ENCODE data around the gene RAD51D. TPM values are rescaled to one million over a fixed set of nuclear protein-coding genes. Genes with fewer than 3 reads are reported as not detected.

The RAD51D gene
- total and polyA plus RNA-seq, 10 of the 15 experiments (the other 5 are each of a cell fraction or from before 2014, with no cell fraction given) = 2.6 to 29.3 (median 13.5) TPM

- ChIA-PET CTCF (interaction anchor here (2.2 kb wide), 1 partner anchor 11 kb away, joined by 5 read pairs; no protein-coding TSS in a partner anchor), POLR2A (no interaction called here), SMC1A (ENCODE audit: uncharacterized antibody, unreplicated experiment) (no interaction called here), RAD21 (ENCODE audit: unreplicated experiment) (no interaction called here)
- H3K9me3 ChIP-seq (replicated peaks; ENCODE audit: control insufficient read depth, insufficient read depth, low read length) = no peaks in the 10 kb centered on the region
- TF ChIP-seq JUNB (IDR thresholded peaks at IDR 0.05) (no peak), KAT2A (conservative IDR thresholded peaks at IDR 0.05; ENCODE audit: control insufficient read depth, low read depth, low read length) (no peak), RFX5 (IDR thresholded peaks at IDR 0.05; ENCODE audit: low read depth, low read length) (no peak)
- TF ChIP-seq, protein P1, sequence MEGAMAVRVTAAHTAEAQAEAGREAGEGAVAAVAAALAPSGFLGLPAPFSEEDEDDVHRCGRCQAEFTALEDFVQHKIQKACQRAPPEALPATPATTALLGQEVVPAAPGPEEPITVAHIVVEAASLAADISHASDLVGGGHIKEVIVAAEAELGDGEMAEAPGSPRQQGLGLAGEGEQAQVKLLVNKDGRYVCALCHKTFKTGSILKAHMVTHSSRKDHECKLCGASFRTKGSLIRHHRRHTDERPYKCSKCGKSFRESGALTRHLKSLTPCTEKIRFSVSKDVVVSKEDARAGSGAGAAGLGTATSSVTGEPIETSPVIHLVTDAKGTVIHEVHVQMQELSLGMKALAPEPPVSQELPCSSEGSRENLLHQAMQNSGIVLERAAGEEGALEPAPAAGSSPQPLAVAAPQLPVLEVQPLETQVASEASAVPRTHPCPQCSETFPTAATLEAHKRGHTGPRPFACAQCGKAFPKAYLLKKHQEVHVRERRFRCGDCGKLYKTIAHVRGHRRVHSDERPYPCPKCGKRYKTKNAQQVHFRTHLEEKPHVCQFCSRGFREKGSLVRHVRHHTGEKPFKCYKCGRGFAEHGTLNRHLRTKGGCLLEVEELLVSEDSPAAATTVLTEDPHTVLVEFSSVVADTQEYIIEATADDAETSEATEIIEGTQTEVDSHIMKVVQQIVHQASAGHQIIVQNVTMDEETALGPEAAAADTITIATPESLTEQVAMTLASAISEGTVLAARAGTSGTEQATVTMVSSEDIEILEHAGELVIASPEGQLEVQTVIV (IDR thresholded peaks at IDR 0.05; ENCODE audit: borderline replicate concordance, partially characterized antibody) = no peak
- in situ Hi-C loops (cut with MboI) (no loop called here), intact Hi-C loops (cut with micrococcal nuclease; ENCODE audit: unreplicated experiment) (no loop called here)
- BruUV-seq (replicated peaks) = no TSS peak
- DNase-seq (ENCODE audit: low read depth, low spot score) (no peak), FAIRE-seq (no peak), ATAC-seq (no peak)
- no peaks in the 10 kb centered on the region for H3K4me1 ChIP-seq (ENCODE audit: control insufficient read depth, insufficient read depth, low read length)
- peaks cover 25 to 28% of the 10 kb centered on the region in 2 experiments for H3K36me3 ChIP-seq (ENCODE audit: control insufficient read depth in 2 of 2, insufficient read depth in 2 of 2, low read length in 1 of 2)
- H3K27me3 ChIP-seq (replicated peaks in 1 of 2; ENCODE audit: control insufficient read depth in 2 of 2, insufficient read depth in 2 of 2, low read length in 1 of 2) = no peaks in the 10 kb centered on the region
- no peak overlapping the region for H3K4me2 ChIP-seq (ENCODE audit: control insufficient read depth, insufficient read depth)
- peaks cover 24% of the 10 kb centered on the region for H3K79me2 ChIP-seq (ENCODE audit: control insufficient read depth, insufficient read depth, low read length)
- no peak overlapping the region for H3K4me3 ChIP-seq
- H3K9ac ChIP-seq (ENCODE audit: control insufficient read depth, insufficient read depth, low read length) = no peak overlapping the region
- WGBS (ENCODE audit: insufficient coverage, insufficient replicate concordance, low lambda C conversion rate, missing lambda C conversion rate) = 82% methylated on average over 6 of the region's 6 CpGs
- no peak overlapping the region for H2AFZ ChIP-seq (ENCODE audit: control insufficient read depth, low read depth, low read length)
- no peaks in the 10 kb centered on the region for H4K20me1 ChIP-seq (ENCODE audit: control insufficient read depth, insufficient read depth)
- H3K27ac ChIP-seq (ENCODE audit: control insufficient read depth, insufficient read depth) = no peak overlapping the region
Observed at GRCh38 chr17:35138218-35138617, 18.6 kb upstream of the RAD51D start.

GRCh38 chr17:35135322-35135721 is 15.7 kb upstream of the RAD51D start:
- intact Hi-C loops (cut with micrococcal nuclease; ENCODE audit: unreplicated experiment) = no loop called here
- SMC1A ChIA-PET (ENCODE audit: uncharacterized antibody, unreplicated experiment) = no interaction called here
- in situ Hi-C loops (cut with MboI) = no loop called here
- TF ChIP-seq, protein P2, sequence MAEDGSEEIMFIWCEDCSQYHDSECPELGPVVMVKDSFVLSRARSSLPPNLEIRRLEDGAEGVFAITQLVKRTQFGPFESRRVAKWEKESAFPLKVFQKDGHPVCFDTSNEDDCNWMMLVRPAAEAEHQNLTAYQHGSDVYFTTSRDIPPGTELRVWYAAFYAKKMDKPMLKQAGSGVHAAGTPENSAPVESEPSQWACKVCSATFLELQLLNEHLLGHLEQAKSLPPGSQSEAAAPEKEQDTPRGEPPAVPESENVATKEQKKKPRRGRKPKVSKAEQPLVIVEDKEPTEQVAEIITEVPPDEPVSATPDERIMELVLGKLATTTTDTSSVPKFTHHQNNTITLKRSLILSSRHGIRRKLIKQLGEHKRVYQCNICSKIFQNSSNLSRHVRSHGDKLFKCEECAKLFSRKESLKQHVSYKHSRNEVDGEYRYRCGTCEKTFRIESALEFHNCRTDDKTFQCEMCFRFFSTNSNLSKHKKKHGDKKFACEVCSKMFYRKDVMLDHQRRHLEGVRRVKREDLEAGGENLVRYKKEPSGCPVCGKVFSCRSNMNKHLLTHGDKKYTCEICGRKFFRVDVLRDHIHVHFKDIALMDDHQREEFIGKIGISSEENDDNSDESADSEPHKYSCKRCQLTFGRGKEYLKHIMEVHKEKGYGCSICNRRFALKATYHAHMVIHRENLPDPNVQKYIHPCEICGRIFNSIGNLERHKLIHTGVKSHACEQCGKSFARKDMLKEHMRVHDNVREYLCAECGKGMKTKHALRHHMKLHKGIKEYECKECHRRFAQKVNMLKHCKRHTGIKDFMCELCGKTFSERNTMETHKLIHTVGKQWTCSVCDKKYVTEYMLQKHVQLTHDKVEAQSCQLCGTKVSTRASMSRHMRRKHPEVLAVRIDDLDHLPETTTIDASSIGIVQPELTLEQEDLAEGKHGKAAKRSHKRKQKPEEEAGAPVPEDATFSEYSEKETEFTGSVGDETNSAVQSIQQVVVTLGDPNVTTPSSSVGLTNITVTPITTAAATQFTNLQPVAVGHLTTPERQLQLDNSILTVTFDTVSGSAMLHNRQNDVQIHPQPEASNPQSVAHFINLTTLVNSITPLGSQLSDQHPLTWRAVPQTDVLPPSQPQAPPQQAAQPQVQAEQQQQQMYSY (CRISPR knock-in tag; IDR thresholded peaks at IDR 0.05) = no peak
- no peak for TF ChIP-seq BCL11A (IDR thresholded peaks at IDR 0.05; ENCODE audit: low read depth, low read length)
- TF ChIP-seq POLR2AphosphoS2 (IDR thresholded peaks at IDR 0.05; ENCODE audit: low read depth, low read length) = no peak
- TF ChIP-seq ESRRA (IDR thresholded peaks at IDR 0.05; ENCODE audit: low read length) = no peak
- TF ChIP-seq, protein P3, sequence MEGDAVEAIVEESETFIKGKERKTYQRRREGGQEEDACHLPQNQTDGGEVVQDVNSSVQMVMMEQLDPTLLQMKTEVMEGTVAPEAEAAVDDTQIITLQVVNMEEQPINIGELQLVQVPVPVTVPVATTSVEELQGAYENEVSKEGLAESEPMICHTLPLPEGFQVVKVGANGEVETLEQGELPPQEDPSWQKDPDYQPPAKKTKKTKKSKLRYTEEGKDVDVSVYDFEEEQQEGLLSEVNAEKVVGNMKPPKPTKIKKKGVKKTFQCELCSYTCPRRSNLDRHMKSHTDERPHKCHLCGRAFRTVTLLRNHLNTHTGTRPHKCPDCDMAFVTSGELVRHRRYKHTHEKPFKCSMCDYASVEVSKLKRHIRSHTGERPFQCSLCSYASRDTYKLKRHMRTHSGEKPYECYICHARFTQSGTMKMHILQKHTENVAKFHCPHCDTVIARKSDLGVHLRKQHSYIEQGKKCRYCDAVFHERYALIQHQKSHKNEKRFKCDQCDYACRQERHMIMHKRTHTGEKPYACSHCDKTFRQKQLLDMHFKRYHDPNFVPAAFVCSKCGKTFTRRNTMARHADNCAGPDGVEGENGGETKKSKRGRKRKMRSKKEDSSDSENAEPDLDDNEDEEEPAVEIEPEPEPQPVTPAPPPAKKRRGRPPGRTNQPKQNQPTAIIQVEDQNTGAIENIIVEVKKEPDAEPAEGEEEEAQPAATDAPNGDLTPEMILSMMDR (IDR thresholded peaks at IDR 0.05 in 2 of 3, conservative IDR thresholded peaks at IDR 0.05 in 1 of 3; ENCODE audit: control insufficient read depth in 2 of 3, extremely low read depth in 1 of 3, insufficient read depth in 1 of 3, low read depth in 3 of 3, low read length in 3 of 3) = no peak

More at GRCh38 chr17:35135322-35135721, 15.7 kb upstream of the RAD51D start:
- no TSS peak for BruUV-seq (replicated peaks)
- CTCF ChIA-PET = no interaction called here
- 84% methylated on average over 6 of the region's 6 CpGs for WGBS (ENCODE audit: insufficient coverage, insufficient replicate concordance, low lambda C conversion rate, missing lambda C conversion rate)
- peaks cover 39 to 42% of the 10 kb centered on the region in 2 experiments for H3K36me3 ChIP-seq (ENCODE audit: control insufficient read depth in 2 of 2, insufficient read depth in 2 of 2, low read length in 1 of 2)
- H3K9ac ChIP-seq (ENCODE audit: control insufficient read depth, insufficient read depth, low read length) = no peak overlapping the region
- no peaks in the 10 kb centered on the region for H4K20me1 ChIP-seq (ENCODE audit: control insufficient read depth, insufficient read depth)
- ATAC-seq = no peak
- H3K79me2 ChIP-seq (ENCODE audit: control insufficient read depth, insufficient read depth, low read length) = peaks cover 5% of the 10 kb centered on the region
- RAD21 ChIA-PET (ENCODE audit: unreplicated experiment) = no interaction called here
- no peak overlapping the region for H3K4me3 ChIP-seq
- no peaks in the 10 kb centered on the region for H3K9me3 ChIP-seq (replicated peaks; ENCODE audit: control insufficient read depth, insufficient read depth, low read length)
- no peak for DNase-seq (ENCODE audit: low read depth, low spot score)
- H3K27me3 ChIP-seq (replicated peaks in 1 of 2; ENCODE audit: control insufficient read depth in 2 of 2, insufficient read depth in 2 of 2, low read length in 1 of 2) = no peaks in the 10 kb centered on the region
- FAIRE-seq = no peak
- H2AFZ ChIP-seq (ENCODE audit: control insufficient read depth, low read depth, low read length) = no peak overlapping the region
- POLR2A ChIA-PET = no interaction called here
- H3K4me1 ChIP-seq (ENCODE audit: control insufficient read depth, insufficient read depth, low read length) = no peaks in the 10 kb centered on the region
- no peak overlapping the region for H3K27ac ChIP-seq (ENCODE audit: control insufficient read depth, insufficient read depth)
- no peak overlapping the region for H3K4me2 ChIP-seq (ENCODE audit: control insufficient read depth, insufficient read depth)
